Left kidney (tissue), 2 donors: ENCODE results near the gene SULT1C4. TPM values are rescaled to one million over a fixed set of nuclear protein-coding genes. Genes with fewer than 3 reads are reported as not detected.
A peak's percentile ranks its signal among the peaks of the same experiment; 100 is the strongest.

Experiments used
- DNase-seq: peaks from one replicate; pipeline ENCODE4 v3.0.0-alpha.2; 2013
- polyA plus RNA-seq: library from polyadenylated mRNA; unstranded; fragments of 120-200 nt; gene quantifications from one replicate; pipeline ENCODE4 v1.2.1, GENCODE V29; 2013; ENCODE audit not compliant: insufficient read length

SULT1C4 gene
- polyA plus RNA-seq, 1 donor = 51.7 TPM

DNA sequence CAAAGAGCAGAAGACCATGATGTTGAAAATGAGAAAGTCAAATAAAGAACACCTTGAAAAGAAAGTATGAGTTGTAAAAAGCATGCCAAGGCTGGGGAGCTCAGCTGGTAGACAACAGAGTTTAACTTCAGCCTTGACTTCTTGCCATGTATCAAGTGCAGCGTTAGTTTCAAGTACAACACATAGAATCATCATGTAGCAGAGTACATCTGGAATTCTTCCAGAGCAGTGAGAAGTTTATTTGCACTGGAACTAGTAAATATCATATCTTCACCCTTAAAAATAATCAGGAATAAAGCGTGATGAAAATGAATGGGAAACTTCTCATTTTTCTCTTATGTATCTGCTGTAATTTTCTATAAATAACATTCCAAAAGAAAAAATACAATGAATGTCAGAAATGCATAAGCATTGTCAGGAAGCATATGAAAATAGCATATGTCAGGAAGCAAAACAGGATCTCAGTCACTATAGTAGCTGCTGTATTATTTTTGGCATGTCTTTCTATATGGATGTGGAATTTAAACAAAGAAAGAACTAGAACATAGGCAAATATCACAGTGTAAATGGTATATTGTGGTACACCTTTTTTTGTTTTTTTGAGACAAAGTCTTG lies 10.1 kb upstream of the SULT1C4 start:
- no peak for DNase-seq

DNA sequence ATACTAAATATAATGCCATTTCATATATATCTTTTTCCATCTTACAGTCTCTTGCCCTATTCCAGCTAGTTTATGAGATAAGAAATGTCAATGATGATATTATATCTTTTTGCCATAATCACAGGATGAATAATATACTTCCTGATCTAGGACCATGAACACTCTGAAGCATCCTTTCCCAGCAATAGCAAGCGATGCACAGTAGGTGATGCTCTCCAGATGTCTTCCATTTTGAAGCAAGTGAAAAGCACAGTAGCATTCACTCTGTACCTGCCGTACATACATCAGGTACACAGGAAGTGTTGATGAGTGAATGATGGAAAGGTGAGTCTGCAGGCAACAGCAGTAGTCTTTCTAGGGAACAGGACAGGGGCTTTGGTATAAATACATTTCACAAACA lies 8.6 kb upstream of the SULT1C4 start:
- DNase-seq = no peak

DNA sequence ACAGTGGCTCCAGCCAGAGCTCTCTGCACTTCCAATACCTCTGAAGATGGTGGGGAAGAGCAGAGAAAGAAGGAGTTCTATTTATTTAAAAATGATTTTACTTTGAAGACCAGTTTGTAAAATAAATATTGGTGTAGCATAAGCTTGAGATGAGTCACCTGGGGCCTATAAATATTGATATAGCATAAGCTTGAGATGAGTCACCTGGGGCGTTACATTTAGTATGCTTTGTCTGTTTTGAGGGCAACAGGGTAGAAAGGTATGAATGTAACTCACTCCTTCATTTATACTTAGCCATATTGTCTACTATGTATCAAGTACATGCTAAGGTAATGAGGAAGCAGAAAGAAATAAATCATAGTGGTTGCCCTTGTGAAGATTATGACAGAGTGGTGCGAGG lies 7.7 kb upstream of the SULT1C4 start:
- DNase-seq = no peak

DNA sequence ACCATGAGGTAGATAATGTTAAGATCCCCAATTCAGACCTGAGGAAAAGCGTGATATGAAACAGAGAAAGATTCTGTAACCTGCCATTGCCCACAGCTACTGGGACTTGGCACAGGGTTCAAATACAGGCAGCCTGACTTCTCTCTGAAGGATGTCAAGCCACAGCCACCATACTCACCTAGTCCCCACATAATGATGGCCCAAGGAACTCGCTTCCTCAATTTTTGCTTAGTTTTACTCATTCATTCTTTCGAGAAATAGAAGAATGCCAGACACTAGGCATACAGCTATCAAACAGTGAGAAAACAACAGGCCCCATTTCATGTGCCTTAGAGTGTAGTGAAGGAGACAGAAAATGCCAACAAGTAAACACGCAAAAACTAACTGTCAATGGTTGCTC lies 980 bp upstream of the SULT1C4 start:
- no peak for DNase-seq

DNA sequence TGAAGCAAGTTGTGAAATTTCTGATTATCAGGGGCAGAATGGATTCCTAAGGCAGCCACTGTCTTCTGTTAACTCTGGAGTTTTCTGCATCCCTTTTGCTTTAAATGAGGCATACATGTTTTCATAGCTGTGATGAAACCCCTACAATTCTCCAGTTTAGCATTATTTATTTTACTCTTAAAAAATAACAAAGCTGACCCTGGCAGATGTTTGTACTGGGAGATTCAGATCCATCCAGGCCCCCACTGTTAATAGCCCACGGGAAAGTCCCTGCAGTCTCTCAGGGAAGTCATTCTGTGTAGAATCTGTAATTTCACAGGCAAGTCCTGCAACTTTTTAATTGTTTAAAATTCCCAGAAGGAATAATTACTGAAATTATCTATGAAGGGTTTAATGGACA lies 353 bp upstream of the SULT1C4 start:
- DNase-seq = no peak

DNA sequence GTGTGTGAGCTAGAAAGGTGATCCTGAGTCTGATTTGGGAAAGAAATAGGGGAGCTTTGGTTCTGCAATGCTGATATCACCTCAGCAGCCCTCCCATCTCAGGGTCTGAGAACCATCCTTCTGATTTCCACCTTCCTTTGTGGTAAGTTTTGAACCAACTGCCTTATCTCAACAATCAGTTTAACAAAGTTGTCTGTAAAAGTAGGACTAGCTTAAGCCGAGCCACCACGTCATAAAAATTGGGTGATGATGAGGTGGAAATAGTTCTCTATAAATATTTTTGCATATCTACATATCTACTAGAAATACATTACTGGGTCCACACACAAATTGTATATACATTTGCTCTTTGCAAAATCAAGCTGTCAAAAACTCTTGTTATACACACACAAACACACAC lies 1.1 kb downstream of the SULT1C4 start:
- peak; percentile 14 for DNase-seq

DNA sequence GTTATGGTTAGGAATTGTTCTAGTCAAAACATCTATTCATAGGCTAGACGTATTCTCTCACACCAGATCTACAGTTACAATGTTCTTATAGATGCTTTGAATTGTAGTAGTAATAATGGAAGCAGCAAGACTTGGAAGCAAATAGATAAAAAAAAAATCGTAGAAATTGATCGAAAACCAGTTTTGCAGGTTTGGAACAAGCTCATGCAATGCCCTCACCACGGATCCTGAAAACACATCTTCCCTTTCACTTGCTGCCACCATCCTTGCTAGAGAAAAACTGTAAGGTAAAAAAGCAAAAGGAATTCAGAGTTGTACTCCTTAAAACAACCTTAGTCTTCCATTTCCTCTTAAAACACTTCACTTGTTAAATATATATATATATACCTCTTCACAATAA lies 4.4 kb downstream of the SULT1C4 start:
- no peak for DNase-seq

DNA sequence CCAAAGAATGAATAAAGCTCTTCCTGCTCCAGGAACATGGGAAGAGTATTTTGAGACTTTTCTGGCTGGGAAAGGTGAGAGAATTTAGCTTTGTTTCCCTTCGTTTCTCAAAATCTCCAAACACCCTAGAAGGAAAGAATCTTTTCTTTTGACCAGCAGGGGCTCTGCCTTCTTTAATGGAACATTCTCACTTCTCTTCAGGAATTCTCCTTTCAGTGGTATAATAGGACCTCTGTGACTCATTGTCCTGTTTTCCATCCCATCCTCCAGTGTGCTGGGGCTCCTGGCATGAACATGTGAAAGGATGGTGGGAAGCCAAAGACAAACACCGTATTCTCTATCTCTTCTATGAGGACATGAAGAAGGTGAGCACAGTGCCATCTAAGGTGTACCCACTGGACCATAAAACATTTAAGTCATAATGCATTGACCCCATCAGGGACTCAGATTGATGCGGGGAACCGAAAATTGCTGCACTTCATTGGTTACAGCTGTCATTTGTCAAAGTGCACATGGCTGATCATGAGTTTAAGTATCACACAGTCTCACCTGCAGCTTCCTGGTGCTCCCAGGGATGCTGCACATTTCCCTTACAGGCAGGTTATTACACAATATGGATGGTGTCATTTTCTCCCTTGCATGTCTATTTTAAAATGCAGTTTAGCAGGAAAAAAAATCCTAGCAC lies 5.5 kb downstream of the SULT1C4 start:
- DNase-seq = no peak

DNA sequence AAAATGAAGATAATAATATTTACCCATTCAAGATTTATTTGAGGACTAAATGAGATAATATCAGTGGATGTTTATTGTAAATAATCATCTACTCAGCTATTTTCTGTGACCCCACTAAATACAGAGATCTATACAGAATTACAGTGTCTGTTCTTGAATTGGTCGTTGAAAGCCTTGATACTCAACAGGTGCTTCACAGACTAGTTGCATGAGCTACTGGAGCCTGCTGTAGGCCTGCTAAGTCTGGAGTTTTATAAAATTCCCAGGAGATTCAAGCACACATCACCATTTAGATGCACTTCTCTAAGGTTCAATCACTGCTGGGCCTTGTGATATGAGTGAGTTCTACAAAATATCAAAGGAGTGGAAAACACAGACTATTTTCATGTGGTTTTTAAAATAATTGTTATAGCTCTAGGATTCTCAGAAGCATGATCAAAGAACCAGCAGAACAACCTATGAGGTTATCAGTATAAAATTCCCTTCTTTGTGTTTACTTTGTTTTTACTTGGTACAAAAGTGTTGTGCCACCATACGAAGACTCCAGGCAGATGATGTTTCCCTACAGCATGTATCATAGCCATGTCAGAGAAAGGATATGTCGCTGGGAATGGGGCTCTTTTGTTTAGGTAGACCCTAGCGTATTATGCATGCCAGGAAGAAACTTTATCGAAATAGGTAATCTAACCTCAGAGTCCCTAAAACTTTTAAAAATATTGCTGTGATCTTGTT lies 7.1 kb downstream of the SULT1C4 start:
- no peak for DNase-seq

DNA sequence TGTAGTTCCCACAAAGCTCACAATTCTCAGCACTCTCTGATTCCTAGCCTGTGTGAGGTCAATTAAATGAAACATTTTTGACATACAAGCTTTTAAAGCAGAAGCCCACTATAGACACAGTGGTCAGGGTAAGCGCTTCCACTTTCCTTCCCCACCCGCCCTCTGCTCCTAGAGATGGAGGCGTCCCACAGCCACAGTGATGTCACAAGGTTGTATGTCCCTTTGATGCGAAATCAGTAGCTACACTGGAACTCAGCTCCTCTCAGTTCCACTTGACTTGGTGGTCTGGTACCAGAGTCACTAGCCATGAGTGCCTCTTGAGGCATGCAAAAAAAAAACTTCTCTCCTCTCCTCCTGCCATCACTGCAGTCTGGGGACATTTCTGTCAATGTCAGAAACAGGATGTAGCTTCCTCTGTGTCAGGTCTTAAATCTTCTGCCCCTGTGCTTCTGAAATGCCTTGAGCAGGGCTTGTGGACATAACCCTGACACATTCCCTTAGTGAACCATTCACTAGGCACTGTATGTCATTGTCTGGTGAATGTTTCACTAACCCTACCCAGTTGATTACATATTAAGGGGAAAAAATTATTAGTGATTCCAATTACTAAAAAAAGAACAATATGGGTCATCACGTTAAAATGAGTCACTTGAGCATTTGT lies 7.8 kb downstream of the SULT1C4 start:
- peak; percentile 24 for DNase-seq

DNA sequence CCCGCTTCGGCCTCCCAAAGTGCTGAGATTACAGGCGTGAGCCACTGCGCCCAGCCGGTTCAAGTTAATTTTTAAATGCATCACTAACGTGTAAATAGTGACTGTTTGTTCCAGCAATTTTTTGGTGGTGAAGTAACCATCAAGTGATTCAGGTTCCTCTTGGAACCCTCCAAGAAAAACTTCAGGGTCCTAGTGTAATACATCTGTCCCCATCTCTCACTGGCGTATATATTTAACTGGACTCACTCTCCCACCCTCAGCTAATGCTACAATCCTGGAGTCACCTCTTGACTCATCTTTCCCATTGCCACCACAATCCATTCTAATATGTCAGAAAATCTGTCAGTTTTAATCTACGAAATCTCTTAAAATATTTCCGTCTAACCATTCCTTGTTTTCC lies 10.3 kb downstream of the SULT1C4 start:
- DNase-seq = no peak

DNA sequence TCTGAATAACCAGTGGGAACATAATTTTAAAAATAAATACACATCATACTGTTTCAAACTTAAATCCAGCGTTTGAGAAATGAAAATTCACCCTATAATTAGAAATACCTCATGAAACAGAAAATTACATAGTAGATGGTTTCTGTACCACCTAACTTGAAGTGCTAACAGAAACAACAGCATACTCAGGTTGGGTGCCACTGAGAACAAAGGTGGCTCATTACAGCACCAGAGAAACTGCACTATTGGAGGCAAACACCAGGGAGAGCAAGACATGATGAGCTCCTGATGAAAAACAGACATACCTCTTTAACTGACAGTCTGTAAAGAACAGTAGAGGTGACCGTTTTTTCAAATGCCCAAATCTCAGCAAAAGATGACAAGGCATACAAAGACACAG lies 12.6 kb downstream of the SULT1C4 start:
- DNase-seq = no peak

DNA sequence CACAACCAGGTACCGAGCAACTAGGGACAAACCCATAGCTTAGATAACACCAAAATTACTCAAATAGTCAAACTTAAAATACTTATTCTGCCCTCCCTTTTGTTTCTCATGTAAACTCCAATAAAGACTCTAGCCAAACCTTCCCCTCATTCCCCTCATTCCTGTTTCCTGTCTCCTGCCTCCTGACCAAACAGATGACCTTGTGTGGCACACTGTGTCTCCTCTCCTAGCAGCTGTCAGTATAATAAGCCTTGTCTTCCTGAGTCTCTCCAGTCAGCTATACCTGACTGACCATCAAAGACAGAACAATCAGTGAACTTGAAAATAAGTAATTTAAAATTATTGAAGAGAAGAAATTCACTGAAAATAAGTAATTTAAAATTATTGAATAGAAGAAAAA lies 14.3 kb downstream of the SULT1C4 start:
- DNase-seq = no peak

DNA sequence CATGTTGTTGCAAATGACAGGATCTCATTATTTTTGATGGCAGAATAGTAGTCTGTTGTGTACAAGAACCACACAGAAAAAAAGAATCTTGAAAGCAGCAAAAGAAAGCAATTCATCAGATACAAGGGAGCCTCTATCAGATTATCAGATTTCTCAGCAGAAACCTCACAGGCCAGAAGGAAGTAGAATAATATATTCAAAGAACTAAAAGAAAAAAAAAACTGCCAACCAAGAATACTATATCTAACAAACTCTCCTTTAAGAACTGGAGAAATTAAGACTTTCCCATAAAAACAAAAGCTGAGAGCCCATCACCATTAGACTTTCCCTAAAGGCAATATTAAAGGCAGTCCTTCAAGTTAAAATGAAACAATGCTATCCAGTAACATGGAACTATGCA lies 15.4 kb downstream of the SULT1C4 start:
- no peak for DNase-seq

DNA sequence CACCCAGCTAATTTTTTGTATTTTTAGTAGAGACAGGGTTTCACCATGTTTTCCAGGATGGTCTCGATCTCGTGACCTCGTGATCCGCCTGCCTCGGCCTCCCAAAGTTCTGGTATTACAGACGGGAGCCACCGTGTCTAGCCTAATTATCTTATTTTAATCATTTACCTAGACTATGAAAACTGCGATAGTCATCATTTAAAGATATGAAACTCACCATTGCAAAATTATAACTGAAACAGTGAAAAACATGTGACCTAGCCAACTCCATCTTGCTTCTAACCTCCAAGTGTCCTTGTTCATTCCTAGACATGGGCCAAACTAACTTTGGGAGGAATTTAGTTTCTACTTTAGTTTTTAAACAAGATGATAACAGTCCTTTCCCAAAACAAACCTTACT lies 17.4 kb downstream of the SULT1C4 start:
- DNase-seq = no peak

DNA sequence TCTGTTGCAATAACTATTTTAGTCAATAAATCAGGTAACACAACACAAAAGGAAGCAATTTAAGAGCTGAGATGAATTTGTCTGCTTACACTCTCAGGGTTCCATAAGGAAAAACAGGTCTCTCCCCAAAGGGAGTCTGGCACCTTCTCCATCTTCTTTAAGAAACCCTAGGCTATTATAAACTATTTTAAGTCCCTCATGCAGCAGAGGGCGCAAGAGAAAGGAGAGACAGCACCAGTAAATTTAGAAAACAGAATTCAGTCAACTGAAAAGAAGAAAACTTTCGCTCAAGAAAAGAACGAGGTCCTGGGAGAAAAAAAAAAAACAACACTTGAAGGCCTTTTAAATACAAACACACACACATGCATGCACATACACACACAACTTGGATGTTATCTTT lies 19.1 kb downstream of the SULT1C4 start:
- DNase-seq = no peak

DNA sequence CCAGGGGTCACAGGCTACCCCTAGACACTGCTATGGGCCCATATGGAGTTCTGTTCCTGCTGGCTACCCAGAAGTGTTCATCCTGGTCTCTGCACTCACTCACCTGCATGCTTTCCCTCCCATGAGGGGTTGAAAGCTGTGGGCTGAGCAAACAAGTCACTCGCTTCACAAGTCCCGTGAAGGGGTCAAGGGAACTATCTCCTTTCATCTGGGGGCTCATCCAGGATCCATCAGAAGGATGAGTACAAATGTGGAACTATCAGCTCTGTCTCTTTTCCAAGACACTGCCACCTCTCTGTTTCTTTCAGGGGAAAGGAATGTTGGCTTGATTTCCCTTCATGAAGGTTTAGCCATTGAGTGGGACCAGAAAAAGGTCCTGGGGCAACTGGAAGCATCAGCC lies 21.7 kb downstream of the SULT1C4 start:
- DNase-seq = no peak

DNA sequence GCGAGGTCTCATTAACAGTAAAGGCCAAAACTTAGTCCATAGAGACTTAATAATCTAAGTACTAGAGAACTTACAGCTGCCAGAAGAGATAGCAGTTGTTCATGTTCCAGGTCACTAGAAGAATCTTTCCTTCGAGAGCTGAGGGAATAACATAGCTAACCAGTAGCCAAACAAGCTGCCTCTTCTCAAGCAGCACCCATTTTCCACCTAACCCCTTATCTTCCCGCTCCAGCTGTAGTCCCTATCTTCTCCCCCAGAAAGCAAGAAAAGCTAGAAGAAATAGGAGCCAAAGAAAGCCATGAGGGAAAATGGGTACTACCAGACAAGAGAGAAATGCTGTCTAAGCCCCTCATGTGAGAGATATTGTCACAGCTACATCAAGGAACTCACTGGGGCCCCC lies 24.0 kb downstream of the SULT1C4 start:
- DNase-seq = no peak

DNA sequence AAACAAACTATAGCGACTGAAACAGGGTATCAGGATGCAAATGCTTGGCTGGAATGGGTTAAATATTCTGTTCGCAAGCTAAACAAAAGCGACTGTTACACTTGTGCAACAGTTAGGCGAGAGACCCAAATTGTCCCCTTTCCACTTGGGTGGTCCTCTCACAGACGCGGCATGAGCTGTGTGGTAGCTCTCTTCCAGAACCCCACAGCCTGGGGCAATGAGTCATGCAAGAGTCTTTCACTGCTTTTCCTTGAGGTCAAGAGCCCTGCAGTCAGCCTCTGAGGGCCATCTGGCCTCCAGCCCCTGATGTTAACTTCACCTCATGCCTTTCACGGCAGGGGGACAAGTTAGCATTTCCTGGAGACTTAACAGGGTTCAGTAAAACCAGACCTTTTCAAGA lies 25.7 kb downstream of the SULT1C4 start:
- no peak for DNase-seq

DNA sequence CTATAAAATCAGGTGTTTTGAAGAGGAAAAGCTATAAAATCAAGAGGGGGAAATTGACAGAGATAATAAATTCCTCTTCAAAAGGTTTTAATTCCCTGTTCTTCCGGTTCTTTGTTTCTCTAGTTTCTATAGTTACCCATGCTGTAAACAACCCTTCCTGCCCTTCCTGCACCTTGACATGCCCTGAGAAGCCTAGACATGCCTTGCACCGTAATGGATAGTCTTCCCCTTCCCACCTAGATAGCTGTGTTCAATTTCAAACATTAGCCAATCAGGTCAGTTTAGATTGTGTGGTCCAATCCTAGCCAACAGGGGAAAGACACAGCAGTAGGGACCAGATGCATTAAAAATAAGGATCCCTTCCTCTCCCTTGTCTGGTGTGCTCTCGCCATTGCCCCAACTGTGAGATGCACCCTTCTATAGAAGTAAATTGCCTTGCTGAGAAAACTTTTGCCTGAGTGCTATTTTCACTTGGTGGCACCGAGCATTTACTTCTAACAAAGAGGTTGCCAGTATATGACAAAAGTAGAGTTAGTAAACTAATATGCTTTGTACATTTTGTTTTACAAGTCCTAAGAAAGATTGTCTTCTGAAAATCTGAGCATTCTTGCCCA lies 27.1 kb downstream of the SULT1C4 start:
- DNase-seq = no peak

DNA sequence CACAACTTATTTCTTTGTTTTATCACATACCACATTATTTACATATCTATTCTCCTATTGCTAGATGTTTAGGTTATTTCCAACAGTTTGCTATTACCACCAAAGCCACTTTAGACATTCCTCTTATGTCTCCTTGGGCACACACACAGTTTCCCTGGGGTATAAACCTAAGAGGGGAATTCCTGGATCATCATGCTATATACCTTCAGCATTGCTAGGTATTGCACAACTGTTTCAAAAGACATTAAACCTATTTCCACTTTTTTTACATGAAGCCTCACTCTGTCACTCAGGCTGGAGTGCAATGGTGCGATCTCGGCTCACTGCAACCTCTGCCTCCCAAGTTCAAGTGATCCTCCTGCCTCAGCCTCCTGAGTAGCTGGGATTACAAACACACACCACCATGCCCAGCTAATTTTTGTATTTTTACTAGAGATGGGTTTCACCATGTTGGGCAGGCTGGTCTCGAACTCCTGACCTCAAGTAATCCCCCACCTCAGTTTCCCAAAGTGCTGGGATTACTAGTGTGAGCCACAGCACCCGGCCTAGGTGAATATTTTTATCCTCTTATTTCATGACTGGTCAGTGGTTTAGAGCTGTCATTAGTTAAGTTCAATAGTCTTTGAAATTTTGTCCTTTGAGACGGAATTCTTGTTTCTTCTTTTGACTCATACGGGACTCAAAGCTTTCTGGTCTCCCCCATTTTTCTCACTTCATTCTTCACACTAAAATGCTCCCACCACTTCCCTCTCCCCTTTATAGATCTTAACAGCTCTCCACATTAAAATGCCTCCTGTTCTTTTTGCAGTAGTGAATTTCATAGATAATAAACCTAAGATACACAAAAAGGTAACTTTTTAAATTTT lies 30.3 kb downstream of the SULT1C4 start:
- DNase-seq = no peak

DNA sequence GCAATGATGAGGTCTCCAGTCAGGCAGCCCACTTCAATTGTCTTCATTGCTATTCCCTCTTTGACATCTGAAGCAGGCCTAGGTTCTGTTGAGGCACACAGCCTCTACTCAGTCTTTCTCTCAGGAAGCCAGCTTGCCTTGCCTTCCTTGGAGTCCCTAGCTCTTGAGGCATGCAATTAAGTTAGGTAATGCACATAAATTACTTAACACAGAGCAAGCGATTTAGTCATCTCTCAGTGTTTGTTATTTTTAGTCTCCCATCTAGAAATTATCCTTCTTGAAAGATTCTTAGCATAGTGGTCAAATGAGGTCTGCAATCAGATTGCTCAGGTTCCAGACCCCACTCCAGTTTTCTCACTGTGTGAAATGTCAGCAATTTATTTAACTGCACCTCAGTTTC lies 32.0 kb downstream of the SULT1C4 start:
- DNase-seq = no peak
